DMS 273 (cell line): Measurements from ENCODE around the gene GAS7.

Source experiments
- DNase-seq: peaks from one replicate; lab custom pipeline; 2025; ENCODE audit not compliant: unreplicated experiment; lab: John Stamatoyannopoulos, UW

Gene GAS7

DNA sequence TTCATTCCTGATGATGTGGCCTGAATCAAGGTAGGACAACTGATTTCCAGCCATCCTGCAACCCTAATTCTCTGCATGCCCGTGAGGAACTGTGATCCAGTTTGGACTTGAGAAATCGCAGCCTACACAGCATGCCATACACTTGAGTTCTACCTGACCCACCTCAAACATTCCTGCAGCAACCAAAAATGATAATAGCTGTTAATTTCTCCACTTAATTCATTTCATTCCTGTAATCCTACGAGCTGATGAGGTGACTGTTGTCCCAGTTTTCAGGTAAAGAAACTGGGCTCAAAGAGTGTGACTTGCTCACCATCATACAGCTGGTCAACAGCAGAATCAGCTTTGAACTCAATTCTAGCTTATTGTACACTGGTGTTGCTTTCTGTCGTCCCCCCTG, 2.2 kb upstream of the GAS7 start:
- no peak for DNase-seq

DNA sequence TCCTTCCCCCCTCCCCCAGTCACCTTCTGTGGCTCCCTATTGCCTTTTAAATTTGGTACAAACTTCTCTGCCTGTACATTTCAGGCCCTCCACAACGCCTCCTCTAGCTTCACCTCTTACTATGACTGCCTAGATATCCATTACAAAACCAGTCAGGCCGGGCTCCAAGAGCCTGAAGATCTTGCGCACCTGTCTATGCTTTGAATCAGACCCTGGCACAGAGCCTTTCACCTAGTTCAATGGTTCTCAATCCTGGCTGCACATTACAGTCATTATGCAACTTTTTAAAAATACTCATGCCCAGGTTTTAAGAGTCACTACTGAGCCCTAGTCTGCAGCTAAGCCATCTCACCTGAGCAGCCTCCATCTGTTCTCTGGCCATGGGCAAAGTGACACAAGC, 1.6 kb upstream of the GAS7 start:
- no peak for DNase-seq

DNA sequence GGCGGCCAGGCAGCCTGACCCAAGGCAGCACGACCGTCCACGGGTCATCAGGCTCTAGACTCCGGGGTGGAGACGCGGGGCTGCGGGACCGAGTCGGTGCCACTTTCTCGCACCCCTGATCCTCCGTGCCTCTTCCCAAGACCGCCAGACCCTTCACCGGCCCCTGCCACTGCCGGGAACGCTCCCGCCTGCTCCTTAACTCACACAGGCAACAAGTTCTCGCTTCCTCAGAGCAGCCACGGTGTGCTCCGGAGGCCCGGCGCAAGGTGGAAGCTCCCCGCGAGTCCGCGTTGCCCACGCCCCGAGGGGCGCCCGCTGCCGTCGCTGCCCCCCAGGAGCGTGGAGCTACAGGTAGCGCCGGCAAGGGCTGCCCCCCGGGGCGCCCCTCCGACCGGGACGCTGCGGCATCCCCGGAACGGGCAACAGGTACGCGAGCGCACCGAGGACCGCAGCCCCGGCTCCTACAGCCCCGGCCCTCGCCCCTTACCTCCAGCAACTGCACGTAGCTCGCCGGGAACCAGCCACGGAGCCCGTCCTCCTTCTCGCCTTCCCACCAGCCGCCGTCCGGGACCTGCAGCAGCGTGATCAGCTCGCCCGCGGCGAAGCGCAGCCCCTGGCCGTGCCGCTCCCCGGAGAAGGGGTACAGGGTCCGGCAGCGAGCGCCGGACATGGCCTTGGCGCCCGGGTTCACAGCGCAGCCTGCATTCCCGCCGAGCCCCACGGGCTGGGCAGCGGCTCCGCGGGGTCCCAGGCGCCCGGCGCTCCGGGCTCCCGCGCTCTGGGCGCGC, 491 bp downstream of the GAS7 start:
- DNase-seq = peak; percentile 13

DNA sequence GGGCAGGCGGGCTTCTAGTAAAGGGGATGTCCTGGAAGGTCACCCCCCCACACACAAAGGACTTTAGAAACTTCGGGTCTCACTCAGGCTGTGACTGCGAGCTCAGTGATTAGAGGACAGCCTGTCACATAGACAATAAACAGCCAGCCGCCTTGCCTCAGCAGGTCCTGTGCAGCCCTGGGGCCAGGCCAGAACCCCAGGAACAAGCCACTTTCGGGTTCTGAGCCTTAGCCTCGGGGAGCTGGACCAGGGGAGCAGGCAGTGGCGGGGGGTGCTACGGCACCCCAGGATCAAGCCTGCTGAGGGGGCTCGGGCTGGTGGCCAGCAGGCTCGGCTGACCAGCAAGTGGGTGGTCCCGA, 1.1 kb downstream of the GAS7 start:
- no peak for DNase-seq

DNA sequence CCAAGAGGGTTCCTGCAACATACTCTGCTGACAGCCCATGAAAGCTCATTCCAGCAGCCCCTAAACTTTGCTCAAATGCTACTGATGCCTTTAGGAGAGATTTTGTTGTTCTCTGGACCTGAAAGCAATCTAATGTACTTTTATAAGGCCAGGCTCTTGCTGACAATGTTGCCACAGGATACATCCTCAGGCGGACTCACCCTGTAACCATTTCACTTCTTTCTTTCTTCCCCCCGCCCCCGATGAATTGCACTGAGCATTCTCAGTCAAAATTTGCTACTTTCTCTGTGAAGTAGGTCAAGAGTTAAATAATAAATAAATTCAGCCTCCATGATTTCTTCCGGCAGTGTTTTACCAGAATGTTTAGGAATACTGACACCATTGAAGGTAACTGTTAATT, 1.5 kb downstream of the GAS7 start:
- DNase-seq = no peak

DNA sequence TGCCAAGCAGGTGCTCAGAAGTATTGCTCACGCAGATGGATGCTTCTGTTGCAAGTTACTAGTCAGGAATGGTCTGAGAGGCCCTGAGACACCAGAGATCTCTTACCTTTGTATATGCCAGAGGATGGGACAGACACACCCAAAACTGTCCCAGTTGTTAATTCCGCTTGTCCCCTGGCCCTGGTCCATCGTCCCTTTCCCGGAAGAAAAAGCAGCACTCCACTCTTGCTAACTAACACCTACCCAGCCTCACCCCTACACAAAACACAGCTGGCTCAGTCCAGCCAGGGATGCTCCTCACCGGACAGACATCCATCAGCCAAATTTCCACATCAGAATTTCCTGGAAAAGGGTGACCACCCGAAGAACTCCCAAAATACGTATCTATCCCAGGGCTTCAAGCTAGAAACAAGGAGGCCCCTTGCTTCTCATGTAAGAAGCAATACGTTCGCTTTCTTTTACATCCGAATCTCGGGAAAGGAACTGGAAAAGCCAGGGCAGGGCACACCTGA, 2.0 kb downstream of the GAS7 start:
- no peak for DNase-seq

DNA sequence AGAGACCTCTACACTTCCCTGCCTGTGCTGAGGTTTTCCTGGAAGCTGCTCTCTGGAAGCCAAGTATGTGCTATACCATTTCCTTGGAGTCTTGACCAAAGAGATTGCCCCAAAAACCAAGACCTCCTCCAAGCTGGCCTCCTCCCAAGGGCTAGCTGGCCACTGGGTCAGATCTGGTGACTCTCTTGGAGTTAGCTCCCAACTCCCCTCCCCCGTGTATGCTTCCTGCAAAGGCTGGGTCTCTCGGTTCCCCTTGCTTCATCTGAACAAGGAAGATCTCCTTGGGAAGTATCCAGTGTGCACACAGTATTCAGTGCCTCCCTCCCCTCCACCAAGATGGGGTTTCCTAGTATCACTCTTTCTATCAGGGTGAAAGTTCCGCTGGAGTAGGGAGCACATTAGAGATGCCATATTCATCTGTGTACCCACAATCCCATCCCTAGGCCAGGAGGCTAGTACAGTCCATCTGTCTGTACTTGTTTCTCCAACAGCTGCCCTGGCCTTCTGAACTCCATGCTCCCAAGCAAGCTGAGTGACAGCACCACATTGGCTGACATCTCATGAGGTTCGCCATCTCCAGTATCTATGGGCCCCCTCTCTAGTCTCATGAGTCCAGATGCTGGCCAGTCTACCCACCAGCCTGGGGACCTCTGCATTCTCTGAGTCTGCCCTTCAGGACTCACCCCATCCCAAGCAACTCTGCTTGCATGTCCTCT, 3.2 kb downstream of the GAS7 start:
- no peak for DNase-seq

DNA sequence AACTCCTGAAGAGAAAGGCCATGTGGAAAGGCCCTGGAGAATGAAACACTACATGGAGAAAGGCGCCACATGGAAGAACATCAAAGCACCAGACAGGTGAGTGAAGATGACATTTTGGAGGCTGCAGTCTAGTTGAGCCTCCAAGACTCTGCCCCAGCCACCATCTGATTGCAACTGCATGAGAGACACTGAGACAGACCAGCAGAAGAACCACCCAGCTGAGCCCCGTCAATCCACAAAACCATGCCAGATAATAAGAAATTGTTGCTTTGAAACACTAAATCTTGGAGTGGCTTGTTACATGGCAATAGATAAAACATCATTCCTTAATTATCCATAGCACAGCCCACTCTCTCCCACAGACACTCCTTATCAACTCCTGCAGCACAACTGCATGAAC, 4.8 kb downstream of the GAS7 start:
- DNase-seq = no peak

DNA sequence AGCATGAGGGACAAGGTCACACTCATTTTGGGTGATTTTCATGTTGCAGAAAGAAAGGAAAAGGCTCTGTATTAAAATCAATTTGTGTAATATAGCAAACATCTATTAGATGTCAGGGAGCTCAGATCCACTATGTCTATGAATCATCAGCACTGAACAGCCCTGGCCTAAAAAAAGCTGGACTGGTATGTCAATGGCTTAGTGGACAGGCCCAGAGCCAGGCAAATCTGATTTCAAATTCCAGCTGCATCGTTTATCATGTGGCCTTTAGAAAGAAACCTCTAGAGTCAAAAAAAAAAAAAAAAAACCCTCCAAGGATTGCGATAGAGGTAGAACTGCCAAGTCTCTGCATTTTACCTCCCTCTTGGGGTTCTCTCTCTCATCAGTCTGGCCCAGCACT, 5.4 kb downstream of the GAS7 start:
- no peak for DNase-seq

DNA sequence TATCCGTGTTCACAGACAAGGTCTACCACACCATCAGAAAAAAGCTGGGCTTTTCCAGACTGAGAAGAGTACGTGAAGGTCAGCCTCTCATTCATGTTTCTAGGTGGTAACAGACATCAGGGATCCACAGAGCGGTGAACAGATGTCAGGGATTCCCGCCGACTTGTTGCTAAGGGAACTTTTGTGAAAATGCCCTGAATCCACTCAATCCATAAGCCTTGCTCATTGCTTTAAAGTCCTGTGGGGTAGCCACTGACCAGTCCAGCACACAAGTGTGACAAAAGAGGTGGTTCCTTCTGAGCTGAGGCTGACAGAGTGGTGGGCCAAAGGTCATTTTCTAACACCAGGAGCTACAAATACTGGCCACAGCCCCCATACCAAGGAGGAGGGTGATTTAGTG, 5.9 kb downstream of the GAS7 start:
- no peak for DNase-seq

DNA sequence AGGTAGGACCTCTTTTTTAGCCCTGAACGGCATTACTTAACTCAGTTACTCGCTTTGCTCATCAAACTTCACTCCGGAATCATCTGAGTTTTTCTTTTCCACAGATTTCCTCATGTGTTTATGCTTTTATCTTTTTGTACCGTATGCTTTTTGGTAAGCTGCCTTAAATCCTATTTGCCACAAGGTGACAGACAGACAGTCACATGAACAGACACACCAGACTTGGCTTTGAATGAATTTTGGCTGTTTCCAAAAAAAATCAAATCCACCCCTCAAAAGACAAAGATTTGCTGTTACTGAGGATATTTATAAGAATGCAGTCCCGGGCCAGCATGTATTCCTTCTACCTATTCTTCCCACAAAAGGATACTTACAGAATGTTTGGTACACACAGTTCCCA, 10.9 kb downstream of the GAS7 start:
- no peak for DNase-seq

DNA sequence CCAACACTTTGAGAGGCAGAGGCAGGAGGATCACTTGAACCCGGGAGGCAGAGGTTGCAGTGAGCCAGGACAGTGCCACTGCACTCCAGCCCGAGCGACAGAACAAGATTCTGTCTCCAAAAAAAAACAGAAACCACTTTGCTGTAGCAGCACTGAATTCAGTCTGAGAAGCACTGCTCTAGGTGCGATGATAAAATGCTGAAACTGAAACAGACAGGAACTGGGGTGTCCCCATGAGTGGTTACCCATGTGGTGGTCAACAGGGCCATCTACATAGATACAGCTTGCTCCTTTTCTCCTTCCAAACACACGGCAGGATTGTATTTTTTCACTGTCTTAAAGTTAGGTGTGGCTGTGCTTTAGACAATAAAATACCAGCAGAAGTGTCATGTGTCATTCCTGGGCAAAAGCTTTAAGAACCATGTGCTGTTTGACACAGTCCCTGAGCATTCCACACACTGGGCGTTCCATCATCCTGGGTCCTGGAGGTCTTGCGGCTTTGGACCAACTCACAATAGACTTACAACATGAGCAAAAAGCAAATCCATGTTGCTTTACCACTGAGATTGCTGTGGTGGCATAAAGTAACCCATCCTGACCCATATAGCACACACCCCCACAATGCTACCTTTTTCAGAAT, 11.5 kb downstream of the GAS7 start:
- DNase-seq = no peak

DNA sequence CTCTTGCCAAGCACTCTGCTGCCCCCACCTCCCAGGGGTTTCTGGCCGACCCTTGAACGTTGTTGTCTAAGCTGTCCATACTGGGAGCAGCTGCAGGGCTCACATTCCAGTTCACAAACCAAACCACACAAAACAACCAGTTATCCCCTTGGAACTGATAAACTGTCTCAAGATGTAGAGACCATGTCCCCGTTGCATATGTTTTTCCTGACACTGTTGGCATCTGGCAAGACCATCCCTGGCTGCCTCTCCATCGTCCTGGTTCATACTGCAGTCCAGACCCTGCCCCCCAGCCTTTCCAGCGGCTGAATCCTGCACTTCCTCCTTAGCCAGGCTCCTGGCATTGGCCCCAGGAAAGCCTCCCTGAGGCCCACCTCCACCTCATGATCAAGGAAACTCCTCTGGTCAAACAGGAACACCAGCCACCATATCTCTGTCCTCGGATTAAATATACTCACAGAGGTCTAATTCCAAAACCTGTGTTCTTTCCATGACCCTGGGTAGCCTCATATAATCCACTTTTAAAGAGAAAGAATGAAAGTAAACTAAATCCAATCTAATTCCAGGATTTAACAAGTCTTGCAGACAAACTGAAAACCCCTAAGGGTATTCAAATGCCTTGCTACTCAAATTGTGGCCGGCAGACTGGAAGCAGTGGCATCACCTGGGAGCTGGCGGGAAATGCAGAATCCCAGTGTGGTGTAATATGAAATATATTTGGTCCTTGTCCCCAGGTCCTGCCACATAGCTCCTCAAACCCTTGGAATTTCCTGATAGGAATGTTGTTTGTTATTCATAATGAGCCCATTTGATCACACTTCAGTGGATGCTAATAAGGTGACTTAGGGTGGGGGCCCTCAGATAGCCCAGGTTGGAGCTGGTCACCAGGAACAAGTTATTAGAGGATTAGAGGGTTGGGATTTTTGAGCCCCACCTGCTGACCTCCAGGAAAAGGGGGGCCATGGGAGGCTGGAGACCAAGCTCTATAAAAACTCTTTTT, 14.2 kb downstream of the GAS7 start:
- no peak for DNase-seq

DNA sequence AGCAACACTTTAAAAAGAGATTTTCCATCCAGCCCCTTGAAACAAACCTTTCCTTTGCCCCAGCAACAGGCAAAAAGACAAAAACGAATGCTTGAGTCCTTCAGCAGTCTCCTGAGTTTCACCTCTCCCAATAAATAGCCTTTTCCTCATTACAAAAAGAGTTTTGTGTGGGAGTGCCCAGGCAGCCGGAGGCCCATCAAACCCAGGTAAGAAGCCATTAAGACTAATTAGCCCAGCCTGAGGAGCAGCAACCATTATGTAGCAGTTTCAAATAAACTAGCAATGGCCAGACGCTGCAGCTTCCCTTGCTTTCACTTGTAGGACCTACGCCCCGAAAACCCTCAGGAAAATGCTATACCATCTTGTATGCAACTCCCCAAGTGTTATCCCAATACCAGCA, 15.6 kb downstream of the GAS7 start:
- no peak for DNase-seq

DNA sequence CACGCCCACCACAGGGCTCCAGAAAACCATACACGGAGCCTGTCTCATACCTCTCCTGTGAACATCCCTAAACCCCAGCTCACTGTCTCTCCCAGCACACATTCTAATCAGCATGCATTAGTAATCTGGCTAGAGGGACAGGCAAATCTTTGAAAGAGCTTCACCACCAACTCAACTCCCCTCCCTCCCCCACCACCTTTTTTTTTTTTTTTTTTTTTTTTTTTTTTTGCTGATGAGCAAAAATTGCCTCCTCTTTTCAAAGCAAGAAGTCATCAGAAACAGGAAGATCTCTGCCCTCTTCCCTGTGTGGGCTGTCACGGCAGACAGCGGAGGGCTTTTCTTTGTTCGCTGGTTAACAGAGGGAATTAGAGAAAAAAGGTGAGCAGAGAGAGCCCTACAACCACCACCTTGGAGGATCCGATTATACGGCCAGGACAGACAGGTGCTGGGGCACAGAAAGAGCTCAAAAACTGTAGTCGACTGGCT, 19.9 kb downstream of the GAS7 start:
- no peak for DNase-seq

DNA sequence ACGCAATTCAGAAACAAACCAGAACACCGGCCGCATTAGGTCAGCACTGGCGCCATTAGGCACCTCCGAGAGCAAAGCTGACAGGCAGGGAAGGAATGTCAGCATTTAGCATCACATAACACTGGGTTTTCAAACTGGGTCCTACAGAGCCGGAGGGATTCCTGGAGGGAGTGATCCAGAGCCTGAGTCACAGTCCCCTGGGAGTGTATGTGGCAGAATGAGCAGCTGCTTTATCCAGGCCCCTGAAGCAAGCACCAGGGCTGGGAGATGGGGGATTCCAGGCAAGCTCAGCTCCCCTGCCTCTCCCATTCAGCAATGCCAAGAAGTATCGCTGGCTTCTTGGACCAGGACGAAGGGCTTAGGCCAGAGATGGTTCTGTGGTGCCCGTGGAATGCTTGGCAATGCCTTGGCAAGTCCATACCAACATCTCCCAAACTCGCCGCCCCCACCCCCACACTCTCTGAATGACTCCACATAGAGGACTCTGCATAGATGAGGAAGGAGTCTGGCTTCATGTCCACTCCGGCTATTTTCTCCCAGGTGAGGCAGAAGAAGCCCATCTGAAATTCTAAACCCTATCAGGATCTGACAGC, 20.4 kb downstream of the GAS7 start:
- DNase-seq = peak; percentile 3

DNA sequence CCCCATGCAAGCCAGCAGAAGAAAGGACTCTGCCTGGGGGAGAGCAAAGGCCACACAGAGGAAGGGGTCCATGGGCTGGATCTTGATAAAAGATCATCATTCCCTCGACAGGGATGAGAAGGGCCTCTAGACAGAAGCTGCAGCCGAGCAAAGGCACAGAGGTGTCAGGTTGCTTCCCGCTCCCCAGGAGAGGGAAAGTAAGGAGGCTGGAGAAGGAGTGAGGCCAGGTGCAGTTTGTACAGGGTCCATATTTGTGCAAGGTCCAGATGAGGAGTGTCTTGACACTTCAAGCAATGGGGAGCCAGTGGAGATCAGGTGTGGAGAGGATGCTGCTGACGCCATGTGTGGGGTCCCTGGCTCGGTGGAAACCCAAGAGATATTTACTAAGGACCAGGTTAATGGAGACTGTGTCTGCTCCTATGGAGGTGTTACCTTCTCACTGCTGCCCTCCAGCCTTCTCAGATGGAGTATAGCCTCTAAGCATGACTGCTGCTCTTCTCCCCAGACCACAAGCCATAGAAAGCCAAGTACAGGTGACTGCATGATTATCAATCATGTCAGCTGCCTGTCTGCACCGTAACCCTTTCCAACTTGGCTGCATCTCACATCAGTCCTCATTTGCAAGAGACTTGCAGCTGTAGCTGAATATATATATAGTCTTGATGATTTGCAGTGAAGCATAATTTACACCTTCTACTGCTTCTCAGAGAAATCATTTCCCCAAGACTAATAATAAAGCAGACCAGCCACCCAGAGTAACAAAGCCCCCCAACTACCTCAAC, 21.1 kb downstream of the GAS7 start:
- DNase-seq = no peak

DNA sequence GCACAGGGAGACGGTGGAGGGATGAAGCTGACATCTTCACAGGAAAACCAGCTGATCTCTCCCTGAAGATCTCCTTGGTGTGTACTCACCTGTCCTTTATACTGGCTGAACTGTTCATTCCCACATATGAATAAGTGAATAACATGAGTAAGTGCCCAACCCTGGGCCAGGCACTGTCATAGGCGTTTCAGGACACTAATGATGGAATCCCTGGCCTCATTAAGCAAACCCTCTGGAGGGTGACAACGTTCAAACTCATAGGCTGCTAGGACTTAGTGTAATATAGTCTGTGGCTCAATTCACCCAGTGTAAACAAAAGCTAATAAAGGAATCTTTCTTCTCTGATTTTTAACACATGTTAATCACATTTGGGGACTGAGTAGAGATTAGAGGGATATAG, 24.5 kb downstream of the GAS7 start:
- DNase-seq = no peak

DNA sequence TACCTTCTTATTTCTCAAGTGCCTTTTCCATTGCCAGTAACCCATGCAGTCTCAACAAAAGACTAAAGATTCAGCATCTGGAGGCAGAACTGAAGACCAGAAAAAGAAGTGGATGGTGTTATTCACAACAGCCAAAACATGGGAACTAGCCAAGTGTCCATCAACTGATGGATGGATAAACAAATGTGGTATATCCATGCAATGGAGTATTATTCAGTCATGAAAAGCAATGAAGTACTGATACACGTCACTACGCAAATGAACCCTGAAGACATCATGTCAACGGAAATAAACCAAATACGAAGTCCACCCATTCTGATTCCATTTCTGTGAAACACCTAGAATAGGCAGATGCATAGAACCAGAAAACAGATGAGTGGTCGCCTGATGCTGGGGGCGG, 25.6 kb downstream of the GAS7 start:
- DNase-seq = no peak
